22Rv1 (cell line): ENCODE results near the gene DCUN1D2.

ENCODE experiments used
- ZFX ChIP-seq: fragments of 450-650 bp; IDR thresholded peaks from 2 replicates; pipeline ENCODE4 v1.6.1; 2017; ENCODE audit warnings: antibody characterized with exemption, borderline replicate concordance
- TF ChIP-seq, protein P1 (sequence below): fragments of 450-650 bp; IDR thresholded peaks from 2 replicates; pipeline ENCODE4 v1.5.1; 2017; ENCODE audit warnings: mild to moderate bottlenecking

DNA sequence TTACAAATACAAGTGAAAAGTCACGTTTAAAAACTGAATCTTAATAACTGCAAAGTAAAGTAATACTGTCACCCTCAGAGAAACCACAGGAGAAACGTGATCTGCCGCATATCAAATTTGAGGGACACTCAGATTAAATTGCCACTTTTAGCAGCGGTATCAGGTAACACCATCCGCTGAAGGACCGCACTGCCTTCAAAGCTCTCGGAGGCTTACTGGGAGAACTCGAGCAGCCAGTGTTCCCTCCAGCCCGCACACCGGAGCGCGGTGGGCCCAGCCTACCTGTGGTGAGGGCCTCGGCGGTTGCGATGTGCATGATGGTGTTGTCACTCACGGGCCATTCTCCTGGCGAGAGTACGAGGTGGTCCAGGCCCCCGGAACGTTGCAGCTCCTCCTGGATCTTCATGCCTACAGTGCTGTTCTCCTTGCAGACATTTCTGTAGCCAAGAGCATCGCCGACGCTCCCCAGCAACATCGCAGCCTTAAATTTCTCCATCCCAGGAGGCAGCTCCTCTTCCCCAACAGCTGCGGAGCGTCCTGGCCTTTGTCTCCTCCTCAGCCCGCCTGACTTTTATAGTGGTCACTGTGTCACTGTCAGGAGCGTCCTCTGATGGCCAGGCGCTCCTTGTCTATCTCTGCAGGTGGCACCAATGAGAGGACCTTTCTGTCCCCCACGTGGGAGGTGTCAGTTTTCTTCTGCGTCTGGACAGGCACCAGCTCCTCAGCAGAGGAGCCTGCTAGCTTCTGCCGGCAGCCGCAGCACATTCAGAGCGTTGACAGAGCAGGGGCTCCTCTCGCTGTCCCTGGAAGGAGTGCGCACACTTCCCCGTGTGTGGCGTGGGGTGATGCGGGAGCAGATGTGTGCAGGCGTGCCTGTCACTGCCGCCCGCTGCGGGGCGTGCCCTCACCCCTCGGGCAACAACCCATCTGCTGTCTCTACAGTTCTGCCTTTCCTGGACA lies 37.3 kb downstream of the DCUN1D2 start, which contains the start of gene ADPRHL1:
- TF ChIP-seq, protein P1, sequence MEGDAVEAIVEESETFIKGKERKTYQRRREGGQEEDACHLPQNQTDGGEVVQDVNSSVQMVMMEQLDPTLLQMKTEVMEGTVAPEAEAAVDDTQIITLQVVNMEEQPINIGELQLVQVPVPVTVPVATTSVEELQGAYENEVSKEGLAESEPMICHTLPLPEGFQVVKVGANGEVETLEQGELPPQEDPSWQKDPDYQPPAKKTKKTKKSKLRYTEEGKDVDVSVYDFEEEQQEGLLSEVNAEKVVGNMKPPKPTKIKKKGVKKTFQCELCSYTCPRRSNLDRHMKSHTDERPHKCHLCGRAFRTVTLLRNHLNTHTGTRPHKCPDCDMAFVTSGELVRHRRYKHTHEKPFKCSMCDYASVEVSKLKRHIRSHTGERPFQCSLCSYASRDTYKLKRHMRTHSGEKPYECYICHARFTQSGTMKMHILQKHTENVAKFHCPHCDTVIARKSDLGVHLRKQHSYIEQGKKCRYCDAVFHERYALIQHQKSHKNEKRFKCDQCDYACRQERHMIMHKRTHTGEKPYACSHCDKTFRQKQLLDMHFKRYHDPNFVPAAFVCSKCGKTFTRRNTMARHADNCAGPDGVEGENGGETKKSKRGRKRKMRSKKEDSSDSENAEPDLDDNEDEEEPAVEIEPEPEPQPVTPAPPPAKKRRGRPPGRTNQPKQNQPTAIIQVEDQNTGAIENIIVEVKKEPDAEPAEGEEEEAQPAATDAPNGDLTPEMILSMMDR: no peak
- TF ChIP-seq ZFX: no peak
